ENCODE data around the gene HABP2.

DNA sequence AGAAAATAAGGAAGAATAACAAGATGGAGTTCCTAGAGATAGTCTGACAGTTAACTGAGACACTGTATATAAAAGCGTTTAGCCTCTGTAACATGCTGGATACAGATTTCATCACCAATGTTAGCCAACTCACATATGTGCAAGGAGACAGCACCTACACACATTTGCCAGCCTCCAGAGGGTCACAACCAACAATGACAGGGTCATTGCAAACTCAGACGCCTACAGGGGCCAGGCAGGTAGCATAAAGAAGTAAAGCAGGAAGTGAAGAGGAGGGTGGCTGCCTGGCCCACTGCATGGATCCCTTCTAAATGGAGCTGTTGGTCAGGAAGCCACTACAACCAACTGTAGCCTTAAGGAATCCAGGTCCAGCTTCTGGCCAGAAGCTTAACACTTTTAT, 60.6 kb downstream of the HABP2 start:
- TF ChIP-seq EP300 (IDR thresholded peaks at IDR 0.05) (no peak), POLR2AphosphoS5 (IDR thresholded peaks at IDR 0.05) (no peak)

Measured in stomach (tissue), 4 donors.